ENCODE data around the gene TMEM240. TPM values are rescaled to one million over a fixed set of nuclear protein-coding genes. Genes with fewer than 3 reads are reported as not detected.

The TMEM240 gene
- total and polyA plus RNA-seq, 2 of the 8 experiments (the other 6 are each of a cell fraction or from before 2014, with no cell fraction given), result 3.6 to 5.7 TPM

- H4K5ac ChIP-seq (ENCODE audit: insufficient read length, low read depth, low read length), result no peak overlapping the region
- H3K14ac ChIP-seq (ENCODE audit: insufficient read length), result no peak overlapping the region
- peaks cover 0 to 6% (median 2%) of the 10 kb centered on the region in 4 experiments; a peak in 2 of 7 replicates for H3K4me1 ChIP-seq (replicated peaks in 1 of 4; ENCODE audit: control insufficient read depth in 3 of 4, insufficient read depth in 4 of 4, low read length in 3 of 4)
- no peaks in the 10 kb centered on the region for H3K9me3 ChIP-seq (ENCODE audit: insufficient read depth in 2 of 2, low read depth in 1 of 2, low read length in 1 of 2)
- H3K36me3 ChIP-seq (ENCODE audit: control insufficient read depth in 2 of 4, insufficient read depth in 4 of 4, low read length in 3 of 4), result peaks cover 10 to 50% (median 21%) of the 10 kb centered on the region in 4 experiments
- H3K27me3 ChIP-seq (replicated peaks in 1 of 4; ENCODE audit: control insufficient read depth in 3 of 4, extremely low read depth in 1 of 4, insufficient read depth in 3 of 4, low read length in 3 of 4), result no peaks in the 10 kb centered on the region
- peak overlapping the region; percentile 29 to 39; a peak in 2 of 4 replicates for H3K4me2 ChIP-seq (ENCODE audit: insufficient read depth in 1 of 2, low read depth in 2 of 2, low read length in 2 of 2)
- H2BK12ac ChIP-seq (ENCODE audit: low read depth, low read length), result no peak overlapping the region; the same call in 1 of the 2 replicates
- H4K20me1 ChIP-seq (replicated peaks in 1 of 2; ENCODE audit: control insufficient read depth in 1 of 2, insufficient read depth in 2 of 2, low read length in 2 of 2), result peaks cover 32 to 40% of the 10 kb centered on the region in 2 experiments
- DNase-seq (ENCODE audit: low read depth in 1 of 2, low spot score in 2 of 2), result no peak
- H3K9ac ChIP-seq (replicated peaks in 1 of 4; ENCODE audit: extremely low read depth in 1 of 4, low read depth in 3 of 4, low read length in 3 of 4), result peak overlapping the region in 3 of 4 experiments; percentile 14 to 39 (median 23); a peak in 2 of 7 replicates
- no peak overlapping the region for H3K56ac ChIP-seq (replicated peaks; ENCODE audit: insufficient read length, low read depth, low read length)
- H4K8ac ChIP-seq (ENCODE audit: extremely low read depth, insufficient read depth, low read length), result no peak overlapping the region
- no peak overlapping the region for H2AK5ac ChIP-seq (ENCODE audit: low read depth, low read length)
- H2BK15ac ChIP-seq (ENCODE audit: low read length), result no peak overlapping the region
- H3K4me3 ChIP-seq (ENCODE audit: extremely low read depth in 1 of 4, insufficient read depth in 2 of 4, low read depth in 3 of 4, low read length in 4 of 4), result no peak overlapping the region
- peaks cover 54 to 93% of the 10 kb centered on the region in 2 experiments for H3K79me2 ChIP-seq (ENCODE audit: control insufficient read depth in 1 of 2, insufficient read depth in 2 of 2, low read length in 2 of 2)
- H2BK20ac ChIP-seq (ENCODE audit: low read length), result no peak overlapping the region
- WGBS, 2 experiments (ENCODE audit: extremely low coverage in 1 of 2, insufficient coverage in 1 of 2, insufficient read length in 1 of 2, insufficient replicate concordance in 2 of 2, low coverage in 1 of 2, low lambda C conversion rate in 2 of 2, missing lambda C conversion rate in 1 of 2), result 71% methylated on average over 8 of the region's 10 CpGs; no CpG with 5 or more reads in 1 of the 2 experiments
- H2BK120ac ChIP-seq (replicated peaks; ENCODE audit: low read depth, low read length), result no peak overlapping the region
- H2BK5ac ChIP-seq (ENCODE audit: low read depth, low read length), result no peak overlapping the region; the same call in 1 of the 2 replicates
- peaks cover 7% of the 10 kb centered on the region for H3K79me1 ChIP-seq (ENCODE audit: low read depth, low read length)
- no peak overlapping the region for H4K91ac ChIP-seq (replicated peaks; ENCODE audit: insufficient read length, low read length)
- FAIRE-seq, result no peak
- no peak overlapping the region; the same call in 1 of the 2 replicates for H3K27ac ChIP-seq (ENCODE audit: low read depth, low read length)
- POLR2A ChIA-PET (ENCODE audit: partially characterized antibody), result interaction anchor here (1.3 to 21.2 kb wide), 5 partner anchors 10 to 29 kb away, joined by 3 to 367 read pairs (median 4); no protein-coding TSS in a partner anchor
- H3K4ac ChIP-seq (replicated peaks; ENCODE audit: insufficient read length, low read depth, low read length), result no peak overlapping the region
- H3K23me2 ChIP-seq (ENCODE audit: low read depth, low read length), result peaks cover 2% of the 10 kb centered on the region; the same call in 1 of the 2 replicates
- H2AFZ ChIP-seq (ENCODE audit: low read length), result no peak overlapping the region
- H3K18ac ChIP-seq (ENCODE audit: extremely low read depth, low read length), result no peak overlapping the region; the same call in 1 of the 2 replicates
- CTCF ChIA-PET (ENCODE audit: partially characterized antibody), result interaction anchor here (1.0 to 1.3 kb wide), 2 partner anchors 16 to 21 kb away, joined by 3 read pairs; no protein-coding TSS in a partner anchor
- H3K23ac ChIP-seq (ENCODE audit: insufficient read length), result no peak overlapping the region
- TF ChIP-seq POU5F1 (IDR thresholded peaks at IDR 0.05; ENCODE audit: low read depth, low read length) (no peak), CTBP2 (IDR thresholded peaks at IDR 0.05; ENCODE audit: borderline replicate concordance, insufficient read depth, insufficient read length, low read length) (no peak), CBX5 (IDR thresholded peaks at IDR 0.05; ENCODE audit: low read depth, low read length) (no peak), MAFK (IDR thresholded peaks at IDR 0.05; ENCODE audit: low read depth, low read length) (no peak), USF2 (IDR thresholded peaks at IDR 0.05; ENCODE audit: low read length) (no peak), NRF1 (IDR thresholded peaks at IDR 0.05; ENCODE audit: low read depth, low read length) (no peak), SIX5 (IDR thresholded peaks at IDR 0.05; ENCODE audit: low read depth, low read length) (no peak), RAD21 (IDR thresholded peaks at IDR 0.05 in 1 of 2, conservative IDR thresholded peaks at IDR 0.05 in 1 of 2; ENCODE audit: low read depth in 2 of 2, low read length in 2 of 2) (no peak), FOSL1 (IDR thresholded peaks at IDR 0.05; ENCODE audit: insufficient read depth, low read depth, low read length) (no peak), CEBPB (IDR thresholded peaks at IDR 0.05; ENCODE audit: low read depth, low read length) (no peak), RBBP5 (IDR thresholded peaks at IDR 0.05; ENCODE audit: borderline replicate concordance, low read depth, low read length) (no peak), CBX8 (IDR thresholded peaks at IDR 0.05; ENCODE audit: borderline replicate concordance, low read depth, low read length) (no peak)
Observed at GRCh38 chr1:1567891-1568291, 27.5 kb upstream of the TMEM240 start.
